GM12875 (cell line): ENCODE results near the gene SEBOX.

Source experiments
- H3K4me3 ChIP-seq: one replicate; pipeline ENCODE4 v1.5.1; 2011; ENCODE audit warnings: low read depth, low read length, control low read depth
- TF ChIP-seq, protein P1 (sequence below): IDR thresholded peaks from 2 replicates; pipeline ENCODE4 v1.5.1; 2011; ENCODE audit warnings: low read depth, mild to moderate bottlenecking, control low read depth, inconsistent platforms, low read length, moderate library complexity, borderline replicate concordance; ENCODE audit not compliant: insufficient read depth

The SEBOX gene

DNA sequence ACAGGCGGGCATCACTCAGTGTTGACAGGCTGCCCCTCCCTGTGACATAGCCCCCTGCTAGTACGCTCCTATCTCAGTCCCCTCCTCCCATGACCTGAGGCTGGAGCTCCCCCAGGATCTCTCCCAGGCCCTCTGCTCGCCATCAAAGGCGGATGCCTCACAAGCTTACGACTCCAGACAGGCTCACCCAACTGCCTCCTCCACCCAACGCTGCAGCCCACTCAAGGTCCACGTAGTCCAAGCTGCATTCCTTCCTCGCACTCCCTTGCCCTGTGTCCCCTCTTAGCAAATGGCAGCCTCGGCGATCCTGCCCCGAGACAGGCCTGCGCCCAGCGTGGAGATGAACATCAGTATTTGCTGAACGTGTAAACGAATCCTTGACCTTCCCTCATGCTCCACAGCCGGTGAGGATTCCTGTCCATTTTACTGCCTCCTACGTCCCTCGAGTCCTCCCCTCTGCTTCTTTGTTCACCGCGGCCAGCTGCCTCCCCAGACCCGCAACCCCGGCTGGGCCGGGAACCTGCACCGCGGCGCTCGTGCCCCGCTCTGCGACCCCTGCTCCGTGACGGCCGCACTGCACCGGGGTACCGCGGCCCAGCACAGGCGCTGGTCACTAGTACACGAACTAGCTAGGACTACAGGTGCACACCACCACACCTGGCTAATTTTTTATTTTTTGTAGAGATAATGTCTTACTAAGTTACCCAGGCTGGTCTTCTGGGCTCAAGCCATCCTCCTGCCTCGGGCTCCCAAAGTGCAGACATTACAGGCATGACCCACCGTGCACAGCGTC is 46.8 kb downstream of the SEBOX start:
- TF ChIP-seq, protein P1, sequence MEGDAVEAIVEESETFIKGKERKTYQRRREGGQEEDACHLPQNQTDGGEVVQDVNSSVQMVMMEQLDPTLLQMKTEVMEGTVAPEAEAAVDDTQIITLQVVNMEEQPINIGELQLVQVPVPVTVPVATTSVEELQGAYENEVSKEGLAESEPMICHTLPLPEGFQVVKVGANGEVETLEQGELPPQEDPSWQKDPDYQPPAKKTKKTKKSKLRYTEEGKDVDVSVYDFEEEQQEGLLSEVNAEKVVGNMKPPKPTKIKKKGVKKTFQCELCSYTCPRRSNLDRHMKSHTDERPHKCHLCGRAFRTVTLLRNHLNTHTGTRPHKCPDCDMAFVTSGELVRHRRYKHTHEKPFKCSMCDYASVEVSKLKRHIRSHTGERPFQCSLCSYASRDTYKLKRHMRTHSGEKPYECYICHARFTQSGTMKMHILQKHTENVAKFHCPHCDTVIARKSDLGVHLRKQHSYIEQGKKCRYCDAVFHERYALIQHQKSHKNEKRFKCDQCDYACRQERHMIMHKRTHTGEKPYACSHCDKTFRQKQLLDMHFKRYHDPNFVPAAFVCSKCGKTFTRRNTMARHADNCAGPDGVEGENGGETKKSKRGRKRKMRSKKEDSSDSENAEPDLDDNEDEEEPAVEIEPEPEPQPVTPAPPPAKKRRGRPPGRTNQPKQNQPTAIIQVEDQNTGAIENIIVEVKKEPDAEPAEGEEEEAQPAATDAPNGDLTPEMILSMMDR, result no peak
- peak overlapping the region; percentile 96 for H3K4me3 ChIP-seq

DNA sequence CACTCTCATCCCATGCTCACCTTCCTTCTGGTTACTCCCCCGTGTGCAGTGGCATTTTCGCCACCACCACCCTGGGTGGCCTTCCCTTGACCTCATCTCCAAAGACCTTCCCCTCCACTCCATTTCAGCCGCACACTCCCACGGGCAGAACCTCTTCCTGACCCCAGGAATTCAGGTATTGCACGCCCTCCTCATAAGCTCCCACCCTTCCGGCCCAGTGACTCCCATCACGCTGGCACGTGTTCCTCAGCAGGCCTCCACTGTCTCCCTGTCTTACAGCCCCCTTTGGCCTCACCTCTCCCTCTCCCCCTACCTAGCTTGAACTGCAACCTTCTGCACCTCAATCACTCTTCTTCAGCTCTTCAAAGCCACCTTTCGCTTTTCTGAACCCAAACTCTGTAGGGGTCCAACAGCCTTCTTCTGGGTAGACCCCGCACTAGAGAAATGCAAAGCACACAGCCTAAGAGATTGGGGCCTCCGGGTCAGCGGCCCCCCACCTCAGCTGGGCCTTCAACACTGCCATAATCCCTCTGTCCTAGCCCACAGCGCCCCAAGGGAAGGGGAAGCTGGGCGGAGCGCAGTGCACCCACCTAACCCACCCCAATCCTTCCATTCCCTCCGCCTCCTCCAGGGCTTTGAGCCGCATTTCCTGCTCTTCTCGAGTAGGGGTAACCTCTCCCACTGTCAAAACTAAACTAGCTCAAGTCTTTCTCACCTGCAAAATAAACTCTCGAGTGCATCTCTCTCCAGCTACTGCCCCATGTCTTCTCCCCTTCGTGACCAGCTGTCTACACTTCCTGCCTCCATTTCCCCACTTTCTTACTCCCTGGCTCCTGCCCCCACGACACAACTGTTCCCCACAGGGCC is 47.7 kb downstream of the SEBOX start:
- TF ChIP-seq, protein P1, result no peak
- H3K4me3 ChIP-seq, result peak overlapping the region; percentile 96

DNA sequence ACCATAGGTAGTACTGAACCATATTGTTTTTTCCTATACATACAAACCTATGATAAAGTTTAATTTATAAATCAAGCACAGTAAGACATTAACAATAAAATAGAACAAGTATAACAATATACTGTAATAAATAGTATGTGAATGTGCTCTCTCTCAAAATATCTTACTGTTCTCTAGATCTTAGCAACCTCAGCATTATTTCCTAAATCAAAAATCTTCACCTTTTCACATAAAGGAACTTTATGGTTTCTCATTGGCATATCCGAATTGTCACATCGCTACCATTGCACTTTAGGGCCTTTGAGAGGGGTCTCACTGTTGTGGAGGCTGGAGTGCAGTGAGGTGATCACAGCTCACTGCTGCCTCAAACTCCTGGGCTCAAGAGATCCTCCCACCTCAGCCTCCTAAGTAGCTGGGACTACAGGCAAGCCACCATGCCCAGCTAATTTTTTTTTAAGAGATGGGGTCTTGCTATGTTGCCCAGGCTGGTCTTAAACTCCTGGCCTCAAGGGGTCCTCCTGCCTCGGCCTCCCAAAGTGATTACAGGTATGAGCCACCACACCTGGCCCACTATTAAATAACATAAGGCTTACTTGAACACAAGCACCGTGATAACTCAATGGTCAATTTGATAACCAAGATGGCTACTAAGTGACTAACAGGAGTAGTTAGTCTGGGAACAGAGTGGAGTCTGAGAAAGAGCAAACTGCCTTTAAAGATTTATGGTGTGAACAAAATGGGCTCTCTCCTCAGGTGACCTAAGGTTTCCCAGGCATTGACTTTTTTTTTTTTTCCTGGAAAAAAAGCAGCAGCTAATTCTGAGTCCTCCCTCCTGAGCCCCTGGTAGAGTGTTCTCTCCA is 48.9 kb downstream of the SEBOX start:
- H3K4me3 ChIP-seq, result no peak overlapping the region
- TF ChIP-seq, protein P1, result no peak

DNA sequence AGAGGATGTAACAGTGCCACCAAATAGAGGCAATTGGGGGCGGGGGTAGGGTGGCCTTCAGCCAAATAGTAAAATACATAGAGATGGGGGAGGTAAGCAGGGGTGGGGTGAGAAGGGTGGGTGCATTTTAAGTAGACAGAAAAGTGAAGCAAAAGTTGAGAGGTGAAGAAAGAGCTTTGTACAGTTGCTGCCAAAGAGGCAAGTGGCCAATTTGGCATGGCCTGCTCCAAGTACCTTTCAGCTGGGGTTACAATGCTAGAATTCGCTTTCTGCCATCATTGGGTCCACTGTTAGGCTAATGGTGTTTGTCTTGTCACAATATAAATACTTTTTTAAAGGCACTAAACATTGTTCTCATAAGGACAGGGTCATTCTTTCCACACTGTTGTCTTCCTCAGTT is 51.2 kb downstream of the SEBOX start:
- H3K4me3 ChIP-seq, result no peak overlapping the region

More for the DNA sequence above, 51.2 kb downstream of the SEBOX start:
- TF ChIP-seq, protein P1, result no peak
